Transverse colon (tissue), 4 donors: ENCODE measurements around the gene ADAMTS4. TPM values are rescaled to one million over a fixed set of nuclear protein-coding genes. Genes with fewer than 3 reads are reported as not detected.

Experiments used
- DNase-seq: peaks from one replicate; pipeline ENCODE4 v3.0.0-alpha.2; 2019
- H3K27ac ChIP-seq, 4 donors: fragments of 200-600 bp; sonication (generic); 2 replicates each; pipeline ENCODE4 v1.5.1; 2016 to 2018; ENCODE audit warnings: inconsistent platforms in 4 of 4
- H3K27me3 ChIP-seq: fragments of 200-600 bp; sonication (generic); 2 replicates; pipeline ENCODE4 v1.5.1; 2017; ENCODE audit warnings: inconsistent platforms
- H3K36me3 ChIP-seq, 4 donors: fragments of 200-600 bp; sonication (generic); 2 replicates each; pipeline ENCODE4 v1.5.1; 2017 to 2019; ENCODE audit warnings: inconsistent platforms in 4 of 4
- H3K4me1 ChIP-seq, 4 donors: fragments of 200-600 bp; sonication (generic); 2 replicates each; pipeline ENCODE4 v1.5.1; 2017 to 2020; ENCODE audit warnings: inconsistent platforms in 4 of 4
- H3K4me3 ChIP-seq, 4 donors: fragments of 200-600 bp; sonication (generic); 1 replicate in 1 of 4; 2 replicates in 3 of 4; pipeline versions ENCODE4 v1.5.1 to v1.6.1; 2017 to 2019; ENCODE audit warnings: inconsistent platforms in 4 of 4
- H3K9me3 ChIP-seq, 2 donors: fragments of 200-600 bp; sonication (generic); 2 replicates each; pipeline ENCODE4 v1.5.1; 2017 to 2019; ENCODE audit warnings: inconsistent platforms in 2 of 2
- EP300 ChIP-seq: sonication (generic); formaldehyde crosslinking; IDR thresholded peaks from one replicate; pipeline ENCODE4 v1.6.1; 2017; ENCODE audit warnings: antibody characterized with exemption, low read depth
- POLR2A ChIP-seq: fragments of 450-650 bp; IDR thresholded peaks from one replicate; pipeline ENCODE4 v1.6.1; 2016; ENCODE audit warnings: antibody characterized with exemption, mild to moderate bottlenecking, moderate library complexity
- POLR2AphosphoS5 ChIP-seq, 3 donors: sonication (generic); formaldehyde crosslinking; IDR thresholded peaks; one replicate each; pipeline ENCODE4 v1.6.1; 2016; ENCODE audit warnings: antibody characterized with exemption in 3 of 3
- WGBS, 2 donors: methylation state at CpG; one replicate each; pipeline ENCODE4 v1.1.5; 2018; ENCODE audit warnings: low coverage in 1 of 2; 5-methylcytosine and 5-hydroxymethylcytosine counted together
- in situ Hi-C, 4 donors: fragments of 200-750 bp; cut with MboI; loops; one replicate each; pipeline versions ENCODE4 v1.15.0 to v1.15.1; 2017; ENCODE audit warnings: low sequenced_read_pairs in 3 of 4, low pct_ligation_motif_present in 1 of 4, low pct_unique_long_range_greater_than_20kb in 1 of 4
- intact Hi-C: fragments of 100-400 bp; cut with DNase I; formaldehyde crosslinking; loops from one replicate; pipeline ENCODE4 v1.15.1; 2023; ENCODE audit warnings: low total_unique reads
- total RNA-seq, 4 donors: library from RNA; depleted of rRNA; stranded (reverse); fragments of >200 nt; gene quantifications; one replicate each; pipeline ENCODE4 v1.1.0, GENCODE V29; 2016
- TF ChIP-seq, protein P1 (sequence below), 5 experiments: fragments of 200-600 bp in 3 of 5; fragments of 450-650 bp in 2 of 5; sonication (generic) in 3 of 5; IDR thresholded peaks; 1 replicate in 2 of 5; 2 replicates in 3 of 5; pipeline ENCODE4 v1.5.1; 2016 to 2017; ENCODE audit warnings: antibody characterized with exemption in 5 of 5, inconsistent platforms in 3 of 5, mild to moderate bottlenecking in 2 of 5, moderate library complexity in 1 of 5

The ADAMTS4 gene
- total RNA-seq, 4 donors from 2014 or later = 1.2 to 34.8 (median 7.2) TPM

DNA sequence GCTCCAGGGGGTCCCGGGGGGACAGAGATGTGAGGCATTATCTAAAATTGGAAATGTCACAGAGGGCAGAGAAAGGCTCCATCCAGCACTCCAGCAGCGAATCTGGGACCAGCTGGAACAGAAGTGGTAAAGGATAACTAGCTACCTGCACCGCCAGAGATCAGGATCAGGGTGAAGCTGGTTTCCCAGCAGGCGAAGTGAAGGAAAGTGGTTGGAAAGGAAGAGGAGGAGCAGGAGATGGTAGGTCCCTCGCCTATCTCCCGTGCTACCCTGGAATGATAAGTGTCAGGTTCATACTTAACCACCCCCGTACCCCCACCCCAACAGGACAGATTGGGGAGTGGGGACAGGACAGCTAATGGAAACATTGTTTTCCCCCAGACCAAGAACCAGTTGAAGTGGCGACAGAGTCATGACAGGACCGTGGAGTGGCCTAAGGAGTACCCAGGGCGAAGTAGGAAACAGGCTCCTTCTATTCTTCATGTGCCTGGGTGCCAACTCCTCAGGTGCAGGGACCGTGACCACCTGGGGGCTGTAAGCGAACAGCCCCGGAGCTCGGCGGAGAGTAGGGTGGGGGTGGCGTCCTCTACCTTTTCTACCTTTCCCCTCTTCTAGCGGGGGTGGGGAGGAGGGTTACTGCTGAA is 22.3 kb downstream of the ADAMTS4 start:
- in situ Hi-C loops = no loop called here
- 14 to 27% methylated on average over 2 to 17 of the region's 17 CpGs for WGBS, 2 donors
- intact Hi-C loops = no loop called here

DNA sequence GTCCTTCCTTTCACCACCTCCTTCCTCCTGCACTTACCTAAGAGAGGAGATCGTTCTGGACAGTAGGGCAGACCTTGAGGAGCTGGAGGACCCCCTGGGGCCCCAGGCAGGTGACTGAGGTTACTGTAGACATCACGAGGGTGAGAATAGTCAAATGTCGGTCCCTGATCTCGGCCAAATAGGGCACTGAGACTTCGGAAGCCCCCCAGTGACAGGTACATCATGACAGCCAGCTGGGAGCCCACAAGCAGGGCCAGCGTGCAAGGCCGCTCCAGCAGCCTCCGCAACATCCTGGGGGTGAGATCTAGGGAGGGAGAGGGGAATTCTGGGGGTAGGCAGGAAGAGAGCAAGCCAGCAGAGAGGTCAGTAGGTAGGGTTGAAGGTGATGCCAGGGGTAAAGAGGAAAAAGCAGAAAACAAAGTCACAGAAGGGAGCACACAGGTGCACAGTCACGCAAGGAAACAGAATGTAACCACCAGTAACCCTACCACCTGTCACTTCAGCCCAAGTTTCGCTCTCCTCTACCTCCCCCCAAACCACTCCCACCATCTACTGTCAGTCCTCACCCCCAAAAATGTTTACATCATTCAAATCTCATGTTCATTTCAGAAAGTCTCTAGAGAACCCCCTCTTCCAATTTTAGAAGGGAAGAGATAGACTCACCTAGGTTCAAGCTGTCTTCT is 22.9 kb downstream of the ADAMTS4 start:
- Histone ChIP-seq H3K27ac (peak overlapping the region; percentile 37 to 91 (median 86)), H3K4me1 (peaks cover 0 to 33% (median 18%) of the 10 kb centered on the region in 4 donors), H3K27me3 (no peaks in the 10 kb centered on the region), H3K4me3 (peak overlapping the region in 2 of 4 donors; percentile 67 to 81), H3K9me3 (no peaks in the 10 kb centered on the region), H3K36me3 (peaks cover 0 to 32% (median 12%) of the 10 kb centered on the region in 4 donors)
- WGBS, 2 donors = 72% methylated on average over 3 to 10 of the region's 10 CpGs
- intact Hi-C loops = no loop called here
- no peak for DNase-seq
- no peak for TF ChIP-seq POLR2A
- no peak for TF ChIP-seq EP300
- TF ChIP-seq, protein P1, sequence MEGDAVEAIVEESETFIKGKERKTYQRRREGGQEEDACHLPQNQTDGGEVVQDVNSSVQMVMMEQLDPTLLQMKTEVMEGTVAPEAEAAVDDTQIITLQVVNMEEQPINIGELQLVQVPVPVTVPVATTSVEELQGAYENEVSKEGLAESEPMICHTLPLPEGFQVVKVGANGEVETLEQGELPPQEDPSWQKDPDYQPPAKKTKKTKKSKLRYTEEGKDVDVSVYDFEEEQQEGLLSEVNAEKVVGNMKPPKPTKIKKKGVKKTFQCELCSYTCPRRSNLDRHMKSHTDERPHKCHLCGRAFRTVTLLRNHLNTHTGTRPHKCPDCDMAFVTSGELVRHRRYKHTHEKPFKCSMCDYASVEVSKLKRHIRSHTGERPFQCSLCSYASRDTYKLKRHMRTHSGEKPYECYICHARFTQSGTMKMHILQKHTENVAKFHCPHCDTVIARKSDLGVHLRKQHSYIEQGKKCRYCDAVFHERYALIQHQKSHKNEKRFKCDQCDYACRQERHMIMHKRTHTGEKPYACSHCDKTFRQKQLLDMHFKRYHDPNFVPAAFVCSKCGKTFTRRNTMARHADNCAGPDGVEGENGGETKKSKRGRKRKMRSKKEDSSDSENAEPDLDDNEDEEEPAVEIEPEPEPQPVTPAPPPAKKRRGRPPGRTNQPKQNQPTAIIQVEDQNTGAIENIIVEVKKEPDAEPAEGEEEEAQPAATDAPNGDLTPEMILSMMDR (IDR thresholded peaks at IDR 0.05) = no peak
- no peak for TF ChIP-seq POLR2AphosphoS5 (IDR thresholded peaks at IDR 0.05)
- in situ Hi-C loops = no loop called here

More for the DNA sequence above, 22.3 kb downstream of the ADAMTS4 start:
- Histone ChIP-seq H3K4me1 (peaks cover 0 to 36% (median 18%) of the 10 kb centered on the region in 4 donors), H3K4me3 (peak overlapping the region; percentile 59 to 81 (median 64)), H3K27me3 (no peaks in the 10 kb centered on the region), H3K27ac (peak overlapping the region; percentile 83 to 91 (median 88)), H3K36me3 (peaks cover 0 to 27% (median 9%) of the 10 kb centered on the region in 4 donors), H3K9me3 (no peaks in the 10 kb centered on the region)
- no peak for DNase-seq
- TF ChIP-seq POLR2AphosphoS5 (IDR thresholded peaks at IDR 0.05) = no peak
- TF ChIP-seq, protein P1 (IDR thresholded peaks at IDR 0.05) = no peak
- no peak for TF ChIP-seq POLR2A
- no peak for TF ChIP-seq EP300

DNA sequence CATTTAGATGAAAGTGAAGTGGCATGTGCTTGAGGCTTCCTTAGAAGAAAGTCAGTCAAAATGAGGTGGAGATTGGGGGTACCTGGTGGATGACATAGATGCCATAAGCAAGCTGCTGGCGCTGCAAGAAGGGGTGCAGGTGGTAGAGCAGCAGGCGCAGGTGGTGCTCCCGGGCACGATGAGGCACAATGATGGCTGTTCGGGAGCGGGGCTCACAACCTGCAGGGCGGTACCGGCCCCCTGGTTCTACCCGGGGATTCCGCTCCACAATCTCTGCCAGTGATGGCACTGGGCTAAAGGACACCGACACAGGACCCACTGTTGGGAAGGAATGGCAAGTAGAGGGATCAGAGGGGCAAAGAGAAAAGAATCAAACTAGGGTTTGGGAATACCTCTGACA is 23.9 kb downstream of the ADAMTS4 start:
- Histone ChIP-seq H3K36me3 (peaks cover 0 to 38% (median 13%) of the 10 kb centered on the region in 4 donors), H3K9me3 (no peaks in the 10 kb centered on the region), H3K4me3 (no peak overlapping the region), H3K27me3 (no peaks in the 10 kb centered on the region), H3K27ac (no peak overlapping the region), H3K4me1 (peaks cover 0 to 33% (median 18%) of the 10 kb centered on the region in 4 donors)
- no peak for DNase-seq
- intact Hi-C loops = no loop called here
- in situ Hi-C loops = no loop called here
- WGBS, 2 donors = 93% methylated on average over 11 of the region's 11 CpGs; no CpG with 5 or more reads in 1 of the 2 donors
- TF ChIP-seq POLR2AphosphoS5 (IDR thresholded peaks at IDR 0.05) = no peak
- TF ChIP-seq, protein P1 (IDR thresholded peaks at IDR 0.05) = no peak
- no peak for TF ChIP-seq POLR2A
- no peak for TF ChIP-seq EP300

DNA sequence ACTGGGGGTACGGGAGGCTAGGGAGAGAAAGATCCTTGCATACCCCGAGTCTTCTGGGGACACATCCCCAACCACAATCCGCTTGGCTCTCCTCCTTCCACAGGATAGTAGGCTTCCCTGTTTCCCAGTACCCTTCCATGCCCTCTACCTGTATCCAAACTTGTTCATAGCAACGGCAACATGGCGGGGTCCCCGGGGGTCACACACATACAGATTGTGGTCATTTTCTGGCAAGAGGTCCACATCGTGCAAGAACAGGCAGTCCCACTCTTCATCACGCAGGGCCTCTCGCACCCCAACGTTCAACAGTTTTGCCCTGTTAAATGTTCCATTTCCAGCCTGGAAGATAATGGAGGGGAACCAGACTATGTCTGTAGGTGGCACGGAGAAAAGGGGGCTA is 25.1 kb downstream of the ADAMTS4 start:
- no peaks in the 10 kb centered on the region for H3K27me3 ChIP-seq
- WGBS, 2 donors = 90% methylated on average over 11 of the region's 11 CpGs; no CpG with 5 or more reads in 1 of the 2 donors
- in situ Hi-C loops (no loop called here), intact Hi-C loops (no loop called here)
- H3K4me1 ChIP-seq = peaks cover 0 to 33% (median 18%) of the 10 kb centered on the region in 4 donors
- no peak overlapping the region for H3K4me3 ChIP-seq
- H3K9me3 ChIP-seq = no peaks in the 10 kb centered on the region
- TF ChIP-seq EP300 = no peak
- TF ChIP-seq POLR2AphosphoS5 (IDR thresholded peaks at IDR 0.05) = no peak
- TF ChIP-seq POLR2A = no peak
- TF ChIP-seq, protein P1 (IDR thresholded peaks at IDR 0.05) = no peak
- DNase-seq = no peak
- peaks cover 0 to 38% (median 13%) of the 10 kb centered on the region in 4 donors for H3K36me3 ChIP-seq
- H3K27ac ChIP-seq = peak overlapping the region in 3 of 4 donors; percentile 28 to 46 (median 29)
